Tibial nerve (tissue), 4 donors: ENCODE data around the gene GABPB1. TPM values are rescaled to one million over a fixed set of nuclear protein-coding genes. Genes with fewer than 3 reads are reported as not detected.

Experiments used
- DNase-seq, 2 donors: peaks; one replicate each; pipeline ENCODE4 v3.0.0-alpha.2; 2019; ENCODE audit warnings: low spot score in 2 of 2
- H3K27ac ChIP-seq, 4 donors: fragments of 200-600 bp; sonication (generic) in 3 of 4; one replicate each; pipeline ENCODE4 v1.5.1; 2017 to 2019; ENCODE audit warnings: mild to moderate bottlenecking in 1 of 4
- H3K27me3 ChIP-seq, 2 donors: fragments of 200-600 bp; sonication (generic) in 1 of 2; one replicate each; pipeline versions ENCODE4 v1.5.1 to v1.6.0; 2017 to 2019
- H3K36me3 ChIP-seq, 3 donors: fragments of 200-600 bp; sonication (generic); one replicate each; pipeline ENCODE4 v1.5.1; 2018 to 2019
- H3K4me1 ChIP-seq, 4 donors: fragments of 200-600 bp; sonication (generic) in 3 of 4; one replicate each; pipeline ENCODE4 v1.5.1; 2017 to 2019
- H3K4me3 ChIP-seq, 4 donors: fragments of 200-600 bp; sonication (generic) in 3 of 4; one replicate each; pipeline ENCODE4 v1.5.1; 2017 to 2019; ENCODE audit warnings: mild to moderate bottlenecking in 1 of 4, moderate library complexity in 1 of 4
- H3K9me3 ChIP-seq, 4 donors: fragments of 200-600 bp; sonication (generic) in 3 of 4; one replicate each; pipeline ENCODE4 v1.5.1; 2017 to 2019
- EP300 ChIP-seq, 2 donors: sonication (generic); formaldehyde crosslinking; IDR thresholded peaks; one replicate each; pipeline ENCODE4 v1.6.1; 2017; ENCODE audit warnings: antibody characterized with exemption in 2 of 2, mild to moderate bottlenecking in 1 of 2
- POLR2A ChIP-seq, 2 donors: fragments of 450-650 bp; IDR thresholded peaks; one replicate each; pipeline ENCODE4 v1.6.1; 2017; ENCODE audit warnings: antibody characterized with exemption in 2 of 2, mild to moderate bottlenecking in 2 of 2, moderate library complexity in 2 of 2
- WGBS, 2 donors: methylation state at CpG; one replicate each; pipeline ENCODE4 v1.1.5; 2018; 5-methylcytosine and 5-hydroxymethylcytosine counted together
- total RNA-seq, 4 donors: library from RNA; depleted of rRNA; stranded (reverse); fragments of >200 nt; gene quantifications; one replicate each; pipeline ENCODE4 v1.1.0, GENCODE V29; 2016
- TF ChIP-seq, protein P1 (sequence below), 5 experiments: fragments of 200-600 bp in 3 of 5; fragments of 450-650 bp in 2 of 5; sonication (generic) in 3 of 5; IDR thresholded peaks; one replicate each; pipeline ENCODE4 v1.5.1; 2016 to 2019; ENCODE audit warnings: antibody characterized with exemption in 5 of 5, mild to moderate bottlenecking in 3 of 5, moderate library complexity in 2 of 5

GABPB1 gene
- total RNA-seq, 4 donors from 2014 or later = 13.3 to 22.2 (median 17.4) TPM

DNA sequence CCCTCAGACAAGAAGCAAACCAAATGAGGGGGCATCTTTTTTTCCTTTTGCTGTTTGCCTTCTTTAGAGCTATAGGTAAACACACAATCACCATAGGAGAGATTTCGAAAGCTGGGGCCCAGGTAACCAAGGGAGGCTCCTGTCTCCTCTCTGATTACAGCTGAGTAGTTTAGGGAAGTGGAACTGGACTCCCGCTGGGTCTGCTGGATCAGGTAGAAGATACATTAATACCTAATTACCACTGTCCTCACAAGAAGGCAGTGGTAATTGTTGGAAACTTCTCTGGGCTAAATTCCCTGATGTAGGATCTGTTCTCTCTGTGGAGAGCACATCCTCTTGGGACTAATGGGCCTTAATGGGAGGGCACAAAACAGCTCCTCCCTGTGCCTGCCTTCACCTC, 122.2 kb downstream of the GABPB1 start:
- Histone ChIP-seq H3K27me3 (no peaks in the 10 kb centered on the region), H3K4me1 (no peaks in the 10 kb centered on the region), H3K27ac (no peak overlapping the region), H3K36me3 (no peaks in the 10 kb centered on the region), H3K9me3 (no peaks in the 10 kb centered on the region), H3K4me3 (no peak overlapping the region)
- no peak for DNase-seq
- TF ChIP-seq, protein P1, sequence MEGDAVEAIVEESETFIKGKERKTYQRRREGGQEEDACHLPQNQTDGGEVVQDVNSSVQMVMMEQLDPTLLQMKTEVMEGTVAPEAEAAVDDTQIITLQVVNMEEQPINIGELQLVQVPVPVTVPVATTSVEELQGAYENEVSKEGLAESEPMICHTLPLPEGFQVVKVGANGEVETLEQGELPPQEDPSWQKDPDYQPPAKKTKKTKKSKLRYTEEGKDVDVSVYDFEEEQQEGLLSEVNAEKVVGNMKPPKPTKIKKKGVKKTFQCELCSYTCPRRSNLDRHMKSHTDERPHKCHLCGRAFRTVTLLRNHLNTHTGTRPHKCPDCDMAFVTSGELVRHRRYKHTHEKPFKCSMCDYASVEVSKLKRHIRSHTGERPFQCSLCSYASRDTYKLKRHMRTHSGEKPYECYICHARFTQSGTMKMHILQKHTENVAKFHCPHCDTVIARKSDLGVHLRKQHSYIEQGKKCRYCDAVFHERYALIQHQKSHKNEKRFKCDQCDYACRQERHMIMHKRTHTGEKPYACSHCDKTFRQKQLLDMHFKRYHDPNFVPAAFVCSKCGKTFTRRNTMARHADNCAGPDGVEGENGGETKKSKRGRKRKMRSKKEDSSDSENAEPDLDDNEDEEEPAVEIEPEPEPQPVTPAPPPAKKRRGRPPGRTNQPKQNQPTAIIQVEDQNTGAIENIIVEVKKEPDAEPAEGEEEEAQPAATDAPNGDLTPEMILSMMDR (IDR thresholded peaks at IDR 0.05) = no peak
- TF ChIP-seq EP300 (IDR thresholded peaks at IDR 0.05) (no peak), POLR2A (IDR thresholded peaks at IDR 0.05) (no peak)
- WGBS, 2 donors = 90 to 96% methylated on average over 2 of the region's 2 CpGs

DNA sequence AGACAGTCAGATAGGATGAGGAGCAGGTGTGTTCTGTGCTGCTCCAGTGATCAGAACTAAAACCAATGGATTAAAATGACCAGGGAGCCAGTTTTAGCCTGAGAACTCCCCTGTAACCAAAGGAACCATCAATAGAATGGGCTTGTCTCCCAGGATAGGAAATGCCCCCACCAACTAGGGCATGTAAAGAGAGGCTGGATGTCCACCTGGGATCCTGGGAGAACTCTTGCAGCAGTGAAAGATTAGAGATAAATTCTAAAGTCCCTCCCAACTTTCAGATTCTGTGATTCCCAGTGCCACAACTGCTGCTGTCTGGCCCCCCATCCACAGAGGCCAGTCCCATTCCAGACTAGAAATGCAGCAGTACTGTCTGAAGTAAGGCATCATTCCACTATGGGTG, 123.2 kb downstream of the GABPB1 start:
- H3K27me3 ChIP-seq = no peaks in the 10 kb centered on the region
- H3K27ac ChIP-seq = no peak overlapping the region
- TF ChIP-seq EP300 (IDR thresholded peaks at IDR 0.05) (no peak), POLR2A (IDR thresholded peaks at IDR 0.05) (no peak)
- TF ChIP-seq, protein P1 (IDR thresholded peaks at IDR 0.05) = no peak
- H3K9me3 ChIP-seq = no peaks in the 10 kb centered on the region
- DNase-seq = no peak
- no peaks in the 10 kb centered on the region for H3K36me3 ChIP-seq
- no peaks in the 10 kb centered on the region for H3K4me1 ChIP-seq
- no peak overlapping the region for H3K4me3 ChIP-seq

DNA sequence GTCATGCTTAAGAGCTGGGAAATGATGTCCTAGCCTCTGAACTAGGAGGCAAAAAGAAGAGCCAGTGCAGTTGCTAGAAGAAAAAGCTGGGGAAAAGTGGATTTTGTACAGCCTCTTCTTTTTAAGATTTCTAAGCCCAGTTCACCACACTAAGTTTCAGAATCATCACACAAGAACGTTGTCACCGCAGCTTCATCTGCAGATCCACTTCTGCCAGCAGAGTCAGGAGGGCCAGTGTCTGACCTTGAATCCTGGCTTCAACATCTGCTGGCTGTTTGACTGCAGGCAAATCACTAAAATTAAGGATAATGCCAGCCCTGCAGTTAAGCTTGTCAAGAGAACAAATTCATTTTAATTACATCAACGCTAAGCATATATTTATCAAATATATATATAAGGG, 125.7 kb downstream of the GABPB1 start:
- no peak for TF ChIP-seq POLR2A (IDR thresholded peaks at IDR 0.05)
- TF ChIP-seq, protein P1 (IDR thresholded peaks at IDR 0.05) = no peak
- TF ChIP-seq EP300 (IDR thresholded peaks at IDR 0.05) = no peak
- DNase-seq = no peak

DNA sequence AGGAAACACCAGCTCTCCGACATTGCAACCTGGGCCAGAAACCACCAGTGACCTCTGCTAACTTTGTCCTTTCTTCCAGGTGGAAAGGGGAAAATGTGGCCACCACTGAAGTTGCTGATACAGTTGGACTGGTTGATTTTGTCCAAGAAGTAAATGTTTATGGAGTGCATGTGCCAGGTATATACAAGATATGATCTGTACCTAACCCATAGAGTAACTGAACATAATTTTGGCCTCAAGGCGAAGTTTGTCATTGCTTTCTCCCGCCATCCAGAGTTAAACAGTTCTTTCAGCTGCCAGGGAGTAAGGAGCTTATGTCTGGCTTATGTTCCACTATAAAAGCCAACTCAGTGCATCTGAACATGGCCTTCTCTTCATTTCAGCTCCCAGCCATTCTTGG, 126.1 kb downstream of the GABPB1 start:
- no peaks in the 10 kb centered on the region for H3K36me3 ChIP-seq
- H3K4me1 ChIP-seq = no peaks in the 10 kb centered on the region
- TF ChIP-seq, protein P1 (IDR thresholded peaks at IDR 0.05) = no peak
- TF ChIP-seq POLR2A (IDR thresholded peaks at IDR 0.05) = no peak
- H3K4me3 ChIP-seq = no peak overlapping the region
- 87 to 92% methylated on average over 3 of the region's 3 CpGs for WGBS, 2 donors
- H3K27me3 ChIP-seq = no peaks in the 10 kb centered on the region
- no peak for DNase-seq
- H3K9me3 ChIP-seq = no peaks in the 10 kb centered on the region
- H3K27ac ChIP-seq = no peak overlapping the region

More for the DNA sequence above, 125.7 kb downstream of the GABPB1 start:
- Histone ChIP-seq H3K27ac (no peak overlapping the region), H3K36me3 (no peaks in the 10 kb centered on the region), H3K4me3 (no peak overlapping the region), H3K27me3 (no peaks in the 10 kb centered on the region), H3K9me3 (no peaks in the 10 kb centered on the region), H3K4me1 (no peaks in the 10 kb centered on the region)
- WGBS, 2 donors = 83 to 85% methylated on average over 3 of the region's 3 CpGs

DNA sequence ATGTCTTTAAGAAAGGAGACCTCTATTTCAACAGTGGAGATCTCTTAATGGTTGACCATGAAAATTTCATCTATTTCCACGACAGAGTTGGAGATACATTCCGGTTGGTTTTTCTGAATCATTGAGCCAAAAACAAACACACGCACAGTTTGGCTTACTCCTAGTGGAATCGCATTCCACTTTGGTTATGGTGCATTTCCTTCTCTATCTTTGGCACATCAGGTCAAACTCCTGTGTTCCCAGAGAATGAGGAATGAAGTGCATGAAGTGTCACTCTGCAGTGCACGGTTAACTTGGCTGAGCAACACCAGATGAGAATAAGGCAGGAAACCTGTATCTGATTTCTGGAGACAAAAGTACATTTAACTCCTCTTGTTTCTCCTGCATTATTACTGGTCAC, 127.9 kb downstream of the GABPB1 start:
- no peaks in the 10 kb centered on the region for H3K27me3 ChIP-seq
- TF ChIP-seq EP300 (IDR thresholded peaks at IDR 0.05) = no peak
- TF ChIP-seq, protein P1 (IDR thresholded peaks at IDR 0.05) = no peak
- TF ChIP-seq POLR2A (IDR thresholded peaks at IDR 0.05) = no peak
- WGBS, 2 donors = 69 to 76% methylated on average over 5 of the region's 5 CpGs
- H3K4me3 ChIP-seq = no peak overlapping the region
- H3K27ac ChIP-seq = no peak overlapping the region
- no peaks in the 10 kb centered on the region for H3K36me3 ChIP-seq
- no peaks in the 10 kb centered on the region for H3K4me1 ChIP-seq
- DNase-seq = no peak
- no peaks in the 10 kb centered on the region for H3K9me3 ChIP-seq
